Measurements from ENCODE around the gene TOB1. TPM values are rescaled to one million over a fixed set of nuclear protein-coding genes. Genes with fewer than 3 reads are reported as not detected.
"Not testable (repeated sequence)": the region's sequence is repeated elsewhere in the genome, so short reads cannot be mapped to it uniquely, and the experiment has no call there.

Gene TOB1
- total RNA-seq, 1 experiment from 2014 or later = 19.9 TPM

DNA sequence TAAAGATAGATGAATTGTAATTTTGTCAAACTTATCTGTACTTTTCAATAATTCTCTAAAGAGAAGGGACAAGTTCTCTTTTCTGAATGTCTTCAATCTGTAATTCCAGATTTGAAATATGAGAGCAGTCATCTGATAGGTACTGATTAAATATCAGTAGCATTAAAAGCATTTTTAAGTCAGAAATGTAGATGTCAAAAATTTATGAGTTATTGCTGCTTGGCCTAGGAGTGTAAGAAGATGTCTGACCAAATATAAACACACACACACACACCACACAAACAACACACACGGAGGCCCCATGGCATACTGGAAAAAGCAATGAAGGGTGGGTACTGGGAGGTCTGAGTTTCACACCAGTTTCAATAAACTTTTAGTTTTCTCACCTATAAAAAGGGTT lies 2.4 kb upstream of the TOB1 start:
- no peak for DNase-seq (ENCODE audit: low read depth)

DNA sequence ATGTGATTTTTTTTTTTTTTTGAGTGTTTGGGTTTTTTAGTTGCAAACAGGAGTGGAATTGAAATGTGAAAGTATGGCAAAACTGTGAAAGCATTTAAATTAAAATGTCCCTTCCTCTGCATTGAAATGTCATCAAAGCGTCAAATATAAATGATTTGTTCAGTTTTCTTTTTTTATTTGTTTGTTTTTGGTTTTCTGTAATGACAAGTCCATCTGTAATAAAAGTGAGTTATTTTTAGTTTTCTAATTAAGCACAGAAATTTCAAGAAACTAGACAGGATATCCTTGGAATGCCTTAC lies 1.9 kb upstream of the TOB1 start:
- DNase-seq (ENCODE audit: low read depth) = no peak

- DNase-seq (ENCODE audit: low read depth) = peak; percentile 97
Observed at GRCh38 chr17:50867363-50868139, 1.4 kb upstream of the TOB1 start.

- no peak for DNase-seq (ENCODE audit: low read depth)
Observed at GRCh38 chr17:50866950-50867362, 802 bp upstream of the TOB1 start.

DNA sequence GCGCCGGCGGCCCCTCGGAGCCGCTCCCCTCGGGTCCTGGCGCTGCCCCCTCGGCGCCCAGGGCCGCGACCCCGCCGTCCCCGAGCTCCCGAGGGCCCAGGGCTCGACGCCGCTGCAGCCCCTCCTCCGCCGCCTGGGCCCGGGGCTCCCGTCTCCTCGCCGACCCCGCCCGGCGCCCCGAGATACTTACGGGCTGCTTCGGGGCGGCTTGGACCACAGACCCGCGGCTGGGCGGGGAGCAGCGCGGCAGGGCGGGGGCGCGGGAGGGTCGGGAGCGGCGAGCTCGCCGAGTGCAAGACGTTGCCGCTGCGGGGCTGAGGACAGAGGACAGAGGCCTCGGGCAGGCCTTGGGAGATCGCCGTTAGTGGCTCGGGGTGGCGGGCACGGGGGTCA lies 290 bp downstream of the TOB1 start:
- DNase-seq (ENCODE audit: low read depth) = no peak

GRCh38 chr17:50865060-50865867 lies 890 bp downstream of the TOB1 start:
- peak; percentile 64 for DNase-seq (ENCODE audit: low read depth)

DNA sequence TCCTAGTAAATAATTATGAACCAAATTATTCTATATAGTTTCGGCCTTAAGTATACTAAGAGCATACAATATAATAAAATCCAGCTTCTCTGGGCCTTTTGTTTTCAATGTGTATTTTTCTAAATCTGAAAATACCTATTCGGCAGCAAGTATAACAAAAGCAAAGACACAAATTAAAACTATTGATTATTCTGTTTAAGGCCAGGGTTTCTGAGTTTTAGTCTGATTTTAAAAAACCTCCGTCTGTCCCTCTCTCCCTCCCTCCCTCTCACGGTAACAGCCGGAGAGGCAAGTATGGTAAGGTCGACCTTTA lies 1.5 kb downstream of the TOB1 start:
- DNase-seq (ENCODE audit: low read depth) = no peak

DNA sequence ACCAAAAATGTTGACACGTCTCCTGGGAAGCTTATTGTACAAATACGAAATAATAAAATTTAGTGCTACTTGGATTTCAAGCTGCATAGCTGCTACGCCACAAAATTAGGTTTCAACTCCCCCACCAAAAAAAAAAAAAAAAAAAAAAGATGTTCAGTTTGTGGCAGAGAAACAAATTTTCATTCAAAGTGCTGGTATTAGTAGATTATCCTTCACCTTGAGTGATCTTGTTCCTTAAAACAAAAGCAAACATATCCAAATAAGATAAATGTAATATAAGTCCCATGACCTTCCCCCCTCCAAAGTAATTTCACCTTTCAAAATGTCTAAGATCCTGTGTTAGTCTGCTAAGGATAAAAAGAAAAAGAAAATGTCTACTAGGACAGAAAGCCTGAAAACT lies 2.2 kb downstream of the TOB1 start:
- no peak for DNase-seq (ENCODE audit: low read depth)

DNA sequence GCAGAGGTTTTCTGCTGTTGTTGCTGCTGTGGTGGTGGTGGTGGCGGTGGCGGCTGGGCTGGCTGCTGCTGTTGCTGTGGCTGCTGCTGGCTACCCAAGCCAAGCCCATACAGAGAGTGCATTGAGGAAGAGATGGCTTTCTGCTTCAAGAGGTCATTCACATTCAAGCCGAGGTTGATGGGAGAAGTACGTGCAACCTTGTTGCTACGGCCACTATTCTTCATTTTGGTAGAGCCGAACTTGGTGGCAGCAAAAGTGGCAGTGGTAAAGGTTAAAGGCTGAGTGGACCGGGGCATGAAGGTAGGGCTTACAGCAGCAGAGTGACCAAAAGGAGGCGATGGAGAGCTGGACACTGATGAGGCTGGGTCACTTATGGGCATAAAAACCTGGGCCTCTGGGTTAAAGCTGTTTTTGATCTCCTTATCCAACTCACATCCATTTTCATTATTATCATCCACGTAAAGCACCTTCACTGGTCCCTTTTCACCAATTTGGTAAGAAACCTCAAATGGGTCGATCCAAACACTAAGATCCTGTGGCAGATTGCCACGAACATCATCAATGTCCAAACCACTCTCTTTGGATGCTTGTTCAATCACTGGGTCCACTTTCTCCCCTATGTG lies 2.8 kb downstream of the TOB1 start:
- DNase-seq (ENCODE audit: low read depth) = peak; percentile 27

- no peak for DNase-seq (ENCODE audit: low read depth)
Observed at GRCh38 chr17:50861822-50862528, 4.2 kb downstream of the TOB1 start.

DNA sequence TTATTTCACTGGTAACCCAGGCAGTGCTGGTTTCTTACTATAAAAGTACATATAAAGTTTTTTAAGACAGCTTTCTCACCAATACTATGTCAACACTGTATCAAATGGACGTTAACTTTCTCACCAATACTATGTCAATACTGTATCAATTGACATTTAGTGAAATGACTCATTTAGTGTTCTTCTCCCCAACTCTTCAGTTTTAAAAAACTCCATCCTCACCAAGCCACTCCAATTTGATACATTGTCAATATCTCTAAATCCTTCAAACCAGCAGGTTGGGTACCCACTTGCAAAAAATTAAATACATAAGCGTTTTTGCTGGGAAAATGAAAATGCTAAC lies 4.8 kb downstream of the TOB1 start:
- no peak for DNase-seq (ENCODE audit: low read depth)

- DNase-seq (ENCODE audit: low read depth) = not testable (repeated sequence)
Observed at GRCh38 chr17:50859727-50860126, 6.4 kb downstream of the TOB1 start.

DNA sequence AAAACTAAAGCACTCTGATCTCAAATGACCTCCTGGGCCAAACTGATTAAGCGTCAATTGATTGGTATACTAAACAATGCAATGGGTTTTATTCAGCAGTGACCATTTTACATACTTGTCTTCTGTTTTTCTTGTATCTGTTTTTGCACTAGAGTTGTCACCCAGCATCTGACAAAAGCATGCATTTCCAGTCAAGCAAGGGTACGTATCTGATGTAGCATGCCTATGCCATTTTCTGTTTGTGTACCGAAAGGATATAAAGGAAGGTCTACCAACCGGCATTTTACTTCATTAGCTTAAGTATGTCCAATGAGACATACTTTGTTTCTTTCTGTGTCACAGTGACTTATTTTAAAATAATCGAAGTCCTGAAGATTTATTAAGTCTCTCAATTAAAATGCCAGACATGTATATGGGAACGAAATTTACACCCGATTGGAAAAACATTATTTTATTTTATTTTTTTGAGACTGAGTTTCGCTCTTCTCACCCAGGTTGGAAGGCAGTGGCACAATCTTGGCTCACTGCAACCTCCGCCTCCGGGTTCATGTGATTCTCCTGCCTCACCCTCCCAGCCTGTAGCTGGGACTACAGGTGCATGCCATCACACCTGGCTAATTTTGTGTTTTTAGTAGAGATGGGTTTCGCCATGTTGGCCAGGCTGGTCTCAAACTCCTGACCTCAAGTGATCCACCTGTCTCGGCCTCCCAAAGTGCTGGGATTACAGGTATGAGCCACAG lies 7.5 kb downstream of the TOB1 start:
- no peak for DNase-seq (ENCODE audit: low read depth)

GRCh38 chr17:50856431-50856830 lies 9.7 kb downstream of the TOB1 start:
- no peak for DNase-seq (ENCODE audit: low read depth)

DNA sequence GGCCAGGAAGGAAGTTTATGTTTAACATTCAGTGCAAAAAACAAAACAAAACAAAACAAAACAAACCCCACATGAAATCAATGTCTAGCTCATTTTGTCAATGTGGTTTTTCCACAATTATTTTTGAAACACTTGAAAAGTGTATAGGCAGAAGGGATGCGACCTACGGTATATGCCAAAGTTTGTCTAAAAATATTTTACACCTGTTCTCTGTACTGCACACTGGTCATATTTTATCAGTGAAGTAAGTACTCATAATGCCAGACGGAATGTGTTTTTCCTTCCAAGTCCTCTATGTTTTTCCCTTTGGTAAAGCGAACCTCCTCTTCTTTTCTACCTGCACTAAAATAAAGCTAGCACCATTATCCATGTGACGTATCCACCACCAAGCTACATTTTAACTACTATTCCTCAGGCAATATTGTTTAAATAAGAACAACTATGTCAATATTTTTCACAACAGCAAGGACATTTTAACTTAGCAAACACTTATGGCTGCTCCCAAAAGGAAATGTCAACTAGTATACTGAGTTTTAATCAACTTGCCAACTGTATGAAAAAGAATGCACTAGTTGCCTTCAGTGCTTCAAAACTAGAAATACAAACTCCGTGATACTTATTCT lies 10.3 kb downstream of the TOB1 start:
- no peak for DNase-seq (ENCODE audit: low read depth)

- DNase-seq (ENCODE audit: low read depth) = no peak
Observed at GRCh38 chr17:50853781-50854180, 12.4 kb downstream of the TOB1 start.

DNA sequence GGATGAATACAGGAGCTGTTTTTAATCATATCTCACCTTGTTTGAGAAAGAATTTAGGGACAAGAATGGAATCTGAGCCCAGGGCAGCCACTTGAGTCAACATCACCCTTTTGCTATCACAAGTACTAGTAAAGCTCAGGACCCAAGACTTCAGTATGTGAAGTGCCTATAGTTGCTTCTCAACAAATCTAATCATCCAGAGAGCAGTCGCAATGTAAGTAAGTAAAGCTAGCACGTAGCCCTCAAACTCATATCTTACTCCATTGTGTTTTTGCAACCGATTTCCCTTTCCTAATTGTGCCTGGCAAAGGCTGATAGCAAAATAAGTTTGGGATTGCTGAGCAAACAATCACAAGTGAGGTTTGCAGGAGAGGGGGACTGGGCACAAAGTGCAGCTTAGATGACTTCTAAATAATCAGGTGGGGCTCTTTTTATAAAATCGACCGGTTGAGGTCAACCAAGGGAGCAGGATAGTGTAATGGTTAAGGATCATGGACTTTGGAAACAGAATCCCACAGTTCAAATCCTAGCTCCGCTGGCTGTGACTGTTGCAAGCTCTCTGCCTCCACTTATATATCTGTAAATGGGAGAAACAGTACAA lies 13.0 kb downstream of the TOB1 start:
- no peak for DNase-seq (ENCODE audit: low read depth)

DNA sequence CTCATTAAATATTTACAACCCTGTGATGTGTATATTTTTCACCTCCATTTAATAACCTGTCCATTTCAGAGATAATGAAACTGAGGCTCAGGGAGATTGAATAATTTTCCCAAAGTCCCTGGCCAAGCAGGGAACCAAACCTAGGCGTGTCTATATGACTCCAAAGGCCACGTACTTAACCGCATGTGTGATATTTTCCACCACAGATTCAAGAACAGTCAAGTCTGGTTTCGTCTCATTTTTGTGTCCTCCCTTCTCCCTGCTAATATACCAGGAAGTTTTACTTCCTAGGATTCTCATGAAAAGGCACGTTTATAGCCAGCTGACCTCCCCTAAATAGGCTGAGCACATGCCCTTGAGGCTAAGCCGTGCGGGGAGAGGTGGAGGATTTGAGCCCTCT lies 15.5 kb downstream of the TOB1 start:
- no peak for DNase-seq (ENCODE audit: low read depth)

DNA sequence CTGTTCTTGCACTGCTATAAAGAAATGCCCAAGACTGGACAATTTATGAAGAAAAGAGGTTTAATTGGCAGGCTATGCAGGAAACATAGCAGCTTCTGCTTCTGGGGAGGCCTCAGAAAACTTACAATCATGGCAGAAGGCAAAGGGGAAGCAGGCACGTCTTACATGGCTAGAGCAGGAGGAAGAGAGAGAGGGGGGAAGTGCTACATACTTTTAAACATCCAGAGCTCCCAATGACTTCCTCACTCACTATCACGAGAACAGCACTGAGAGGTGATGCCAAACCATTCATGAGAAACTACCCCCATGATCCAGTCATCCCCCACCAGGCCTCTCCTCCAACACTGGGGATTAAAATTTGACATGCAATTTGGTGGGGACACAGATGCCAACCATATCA lies 17.4 kb downstream of the TOB1 start:
- no peak for DNase-seq (ENCODE audit: low read depth)

GRCh38 chr17:50848039-50848438 lies 18.1 kb downstream of the TOB1 start:
- no peak for DNase-seq (ENCODE audit: low read depth)

- DNase-seq (ENCODE audit: low read depth) = no peak
Observed at GRCh38 chr17:50847566-50847965, 18.6 kb downstream of the TOB1 start.
